GM18861 (cell line): Measurements from ENCODE around the gene ELAVL2.
"Not testable (repeated sequence)": the region's sequence is repeated elsewhere in the genome, so short reads cannot be mapped to it uniquely, and the experiment has no call there.

ENCODE experiments used
- ATAC-seq: cut with Tn5 transposase; IDR thresholded peaks from one replicate; pipeline ENCODE4 v1.9.1; 2021; ENCODE audit not compliant: unreplicated experiment

Gene ELAVL2

DNA sequence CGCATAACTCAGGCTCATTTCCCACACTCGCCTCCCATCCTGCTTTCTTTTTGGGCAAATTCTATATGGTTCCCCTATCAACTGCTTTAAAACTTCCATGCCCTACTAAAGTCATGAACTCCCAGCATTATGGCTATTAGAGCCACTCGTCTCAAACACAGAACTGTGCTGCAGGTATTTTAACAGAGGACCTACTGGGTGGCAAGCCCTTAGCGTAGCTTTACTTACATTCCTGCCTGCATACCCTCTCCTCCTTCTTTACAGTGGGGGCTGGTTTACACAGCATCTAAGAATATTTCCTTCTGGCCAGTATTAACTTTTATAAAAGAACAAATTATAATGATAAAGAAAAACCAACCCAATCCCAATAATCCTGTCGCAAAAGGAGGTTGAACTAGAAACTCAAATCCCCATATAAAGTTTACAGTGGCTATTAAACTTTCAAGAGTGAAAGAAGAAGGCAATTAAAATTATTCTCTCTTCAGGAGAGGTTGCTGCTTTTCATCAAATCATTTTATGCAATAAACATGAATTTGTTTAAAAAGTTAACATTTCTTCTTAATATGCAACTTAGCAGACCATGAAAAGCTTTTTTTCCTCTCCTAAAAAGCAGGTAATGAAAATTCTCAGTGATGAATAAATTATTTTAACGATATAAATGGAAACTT, 100.6 kb downstream of the ELAVL2 start:
- ATAC-seq = no peak

DNA sequence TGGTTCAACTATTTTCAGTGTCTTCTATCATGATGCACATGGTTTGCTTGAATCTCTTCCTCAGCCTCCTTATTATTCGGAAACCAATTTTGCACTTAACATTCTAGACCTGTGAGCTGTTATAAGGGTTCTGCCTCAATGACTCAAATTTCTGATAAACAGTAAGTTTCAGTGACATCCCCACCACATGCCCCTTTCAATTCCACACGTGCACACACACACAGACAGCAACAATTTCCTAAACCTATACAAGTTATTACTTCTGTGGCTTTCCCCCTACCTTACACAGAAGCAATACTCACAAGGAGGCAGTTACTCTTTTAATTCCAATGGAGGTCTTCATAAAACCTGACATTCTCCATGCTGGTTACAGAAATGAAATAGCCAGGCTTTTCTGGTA, 102.4 kb downstream of the ELAVL2 start:
- no peak for ATAC-seq

DNA sequence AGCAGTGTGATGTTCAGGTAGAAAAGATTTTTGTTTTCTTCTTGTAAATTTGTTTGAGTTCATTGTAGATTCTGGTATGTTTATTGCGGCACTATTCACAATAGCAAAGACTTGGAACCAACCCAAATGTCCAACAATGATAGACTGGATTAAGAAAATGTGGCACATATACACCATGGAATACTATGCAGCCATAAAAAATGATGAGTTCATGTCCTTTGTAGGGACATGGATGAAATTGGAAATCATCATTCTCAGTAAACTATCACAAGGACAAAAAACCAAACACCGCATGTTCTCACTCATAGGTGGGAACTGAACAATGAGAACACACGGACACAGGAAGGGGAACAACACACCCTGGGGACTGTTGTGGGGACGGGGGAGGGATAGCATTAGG, 103.0 kb downstream of the ELAVL2 start:
- not testable (repeated sequence) for ATAC-seq

DNA sequence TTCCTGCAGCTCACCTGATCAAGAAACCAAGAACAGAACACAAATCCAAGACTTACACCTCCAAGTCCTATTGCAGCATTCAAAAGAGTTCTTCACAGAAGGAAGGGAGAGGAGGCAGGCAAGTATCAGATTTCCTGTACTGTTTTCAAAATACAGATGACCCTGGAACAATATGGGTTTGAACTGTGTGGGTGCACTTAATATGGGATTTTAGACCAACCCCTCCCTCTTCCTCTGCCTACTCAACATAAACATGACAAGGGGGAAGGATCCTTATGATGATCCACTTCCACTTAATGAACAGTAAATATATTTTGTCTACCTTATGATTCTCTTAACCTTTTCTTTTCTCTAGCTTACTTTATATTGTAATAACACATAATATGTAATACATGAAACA, 104.6 kb downstream of the ELAVL2 start:
- ATAC-seq = no peak

DNA sequence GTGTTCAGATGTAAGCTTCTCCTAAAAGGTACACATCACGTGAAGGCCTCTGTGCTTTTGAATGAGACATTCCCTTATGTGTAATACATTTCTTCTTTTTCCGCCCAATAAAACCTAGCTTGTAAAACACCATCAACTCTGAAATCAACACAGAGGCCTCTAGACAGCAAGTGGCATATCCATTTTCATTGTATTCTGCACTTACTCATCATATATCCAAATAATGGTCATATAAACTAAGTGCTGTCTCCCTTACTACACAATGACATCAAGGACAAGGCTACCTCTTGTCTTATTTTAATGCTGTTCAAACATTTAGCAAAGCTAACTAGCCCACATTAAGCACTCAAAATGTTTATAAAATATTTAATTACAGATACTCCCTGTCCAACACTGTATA, 108.5 kb downstream of the ELAVL2 start:
- ATAC-seq = no peak

DNA sequence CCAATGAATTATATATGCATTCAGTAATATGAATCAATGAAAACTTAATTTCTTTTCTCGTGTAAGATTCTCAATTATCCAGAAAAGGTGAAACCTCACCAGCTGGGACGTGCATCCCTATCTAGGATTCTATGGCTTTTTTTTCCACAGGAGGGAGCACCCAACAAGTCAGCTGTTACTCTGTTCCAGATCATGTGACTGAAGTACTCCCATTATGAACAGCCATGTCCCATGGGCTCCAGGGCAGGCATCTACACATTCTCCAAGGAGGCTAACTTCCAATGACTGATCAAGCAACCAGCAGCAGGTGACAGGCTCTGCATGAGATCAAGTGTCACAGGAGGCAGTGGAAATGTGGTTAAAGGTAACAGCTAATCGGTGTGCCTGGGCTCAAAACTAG, 118.8 kb downstream of the ELAVL2 start:
- no peak for ATAC-seq

DNA sequence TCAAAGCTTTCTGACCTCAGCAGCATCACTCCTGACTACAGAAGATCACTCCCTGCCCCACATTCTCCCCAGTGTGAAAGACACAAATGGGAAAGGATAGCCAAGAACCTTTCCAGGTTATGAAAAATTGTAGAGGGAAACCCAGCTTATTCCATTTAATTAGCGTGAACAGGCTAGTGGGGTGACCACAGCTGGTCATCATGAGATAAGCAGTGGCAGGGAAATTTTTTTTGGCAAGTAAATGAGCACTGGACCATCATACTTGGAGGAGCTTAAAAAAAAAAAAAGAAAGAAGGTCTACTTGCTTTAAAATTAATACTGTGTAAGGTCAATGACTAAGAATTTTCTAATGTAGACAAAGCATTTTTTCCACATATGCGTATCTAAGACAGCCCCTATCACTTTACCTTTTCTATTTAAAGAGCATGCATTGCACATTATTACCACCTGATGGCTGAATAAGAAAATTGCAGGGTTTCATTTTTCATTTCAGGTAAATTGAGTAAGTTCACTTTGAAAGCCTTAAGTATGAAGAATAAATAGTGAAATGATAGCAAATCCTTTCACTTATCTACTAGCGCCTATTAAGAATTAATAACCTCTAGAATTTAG, 123.6 kb downstream of the ELAVL2 start:
- no peak for ATAC-seq

DNA sequence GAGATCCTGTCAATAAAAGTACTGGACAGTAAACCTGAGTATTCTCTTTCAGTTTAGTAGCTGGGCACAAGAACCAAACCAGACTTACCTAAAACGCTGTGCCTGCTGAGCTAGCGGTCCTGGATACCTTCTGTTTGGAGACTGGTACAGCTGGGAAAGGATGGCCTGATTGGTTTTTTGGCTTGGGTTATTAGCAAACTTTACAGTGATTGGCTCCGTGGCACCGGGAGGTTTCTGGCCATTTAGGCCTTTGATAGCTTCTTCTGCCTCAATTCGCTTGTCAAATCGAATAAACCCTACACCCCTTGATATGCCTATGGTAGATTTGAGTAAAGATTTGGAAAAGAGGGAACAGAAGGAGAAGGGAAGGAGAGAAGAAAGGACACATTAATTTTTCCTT, 124.7 kb downstream of the ELAVL2 start:
- no peak for ATAC-seq

DNA sequence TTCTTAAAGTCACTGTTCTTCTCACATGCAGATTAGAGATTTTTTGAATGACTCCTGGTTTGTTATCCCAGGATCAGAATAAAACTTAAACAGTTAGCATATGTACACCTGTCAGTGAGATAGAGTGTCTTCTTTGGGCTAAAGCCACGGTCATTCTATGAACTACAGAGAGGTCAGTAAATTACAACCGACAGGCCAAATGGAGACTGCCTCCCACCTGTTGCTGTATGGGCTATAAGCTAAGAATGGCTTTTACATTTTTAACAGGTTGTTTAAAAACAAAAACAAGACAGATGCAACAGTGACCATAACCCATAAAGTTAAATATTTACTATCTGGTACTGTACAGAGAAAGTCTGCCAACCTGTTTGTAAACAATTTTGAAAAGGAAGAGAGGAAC, 125.7 kb downstream of the ELAVL2 start:
- ATAC-seq = no peak

DNA sequence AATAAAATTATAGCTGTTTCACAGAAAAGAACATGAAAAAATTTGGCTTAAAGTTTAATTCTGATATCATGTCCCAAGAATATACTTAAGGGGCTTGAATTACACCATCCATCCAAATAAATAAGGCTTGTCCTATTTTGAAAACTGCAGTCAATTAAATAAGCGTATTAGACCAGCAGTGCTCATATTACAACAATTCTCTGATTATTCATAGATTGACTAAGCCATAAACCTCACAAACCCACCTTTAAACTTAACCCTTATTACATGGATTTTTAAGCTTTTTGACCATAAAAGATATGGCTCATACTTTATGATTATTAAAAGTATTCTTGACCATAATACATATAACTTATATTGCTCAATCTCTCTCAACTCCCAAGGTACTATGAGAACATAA, 127.9 kb downstream of the ELAVL2 start:
- no peak for ATAC-seq

DNA sequence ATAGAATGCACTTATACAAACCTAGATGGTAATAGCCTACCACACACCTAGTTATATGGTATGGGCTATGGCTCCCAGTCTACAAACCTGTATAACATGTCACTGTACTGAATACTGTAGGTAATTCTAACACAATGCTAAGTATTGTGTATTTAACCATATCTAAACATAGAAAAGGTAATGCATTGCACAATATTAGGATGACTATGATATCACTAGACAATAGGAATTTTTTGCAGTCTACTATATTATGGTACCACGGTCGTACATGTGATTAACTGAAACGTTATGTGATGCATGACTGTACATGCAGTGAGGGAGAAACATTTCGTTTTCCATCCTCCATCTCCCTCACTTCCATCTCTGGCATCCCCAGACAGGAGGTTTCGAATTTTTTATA, 130.5 kb downstream of the ELAVL2 start:
- no peak for ATAC-seq

DNA sequence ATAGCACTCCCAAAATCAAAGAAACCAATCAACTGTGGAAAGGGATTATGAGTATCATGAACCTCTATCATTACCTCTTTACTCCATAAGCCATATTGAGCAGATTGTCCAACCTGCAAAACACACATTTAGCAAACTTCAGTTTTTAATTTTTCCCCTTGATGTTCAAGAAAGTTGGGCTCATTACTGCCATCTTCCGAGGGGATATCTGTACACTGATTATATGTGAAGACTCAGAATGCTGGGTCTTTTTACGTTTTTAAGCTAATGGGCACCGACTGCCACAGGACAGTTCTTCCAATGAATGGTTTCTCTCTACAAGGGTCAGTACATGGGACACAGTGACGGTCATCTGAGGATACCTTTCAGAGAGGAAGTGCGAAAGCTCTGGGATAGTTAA, 132.7 kb downstream of the ELAVL2 start:
- ATAC-seq = no peak

DNA sequence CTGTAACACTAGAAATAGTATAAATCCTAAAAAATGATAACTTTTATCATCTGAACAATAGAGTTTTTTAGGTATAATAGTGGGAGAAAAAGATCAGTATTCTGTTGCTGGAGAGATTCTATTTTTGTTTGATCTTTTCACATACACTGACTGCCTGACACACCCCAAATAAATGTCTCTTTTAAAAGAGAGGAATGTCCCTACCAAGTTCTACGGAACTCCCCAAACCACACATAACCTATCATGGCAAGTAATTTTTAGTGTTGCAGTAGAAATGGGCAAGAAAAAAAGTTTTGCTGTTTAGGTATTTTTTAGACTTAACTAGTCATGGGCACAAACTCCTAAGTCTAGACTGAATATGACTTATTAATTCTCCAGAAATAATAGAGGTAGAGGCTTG, 139.1 kb downstream of the ELAVL2 start:
- no peak for ATAC-seq

DNA sequence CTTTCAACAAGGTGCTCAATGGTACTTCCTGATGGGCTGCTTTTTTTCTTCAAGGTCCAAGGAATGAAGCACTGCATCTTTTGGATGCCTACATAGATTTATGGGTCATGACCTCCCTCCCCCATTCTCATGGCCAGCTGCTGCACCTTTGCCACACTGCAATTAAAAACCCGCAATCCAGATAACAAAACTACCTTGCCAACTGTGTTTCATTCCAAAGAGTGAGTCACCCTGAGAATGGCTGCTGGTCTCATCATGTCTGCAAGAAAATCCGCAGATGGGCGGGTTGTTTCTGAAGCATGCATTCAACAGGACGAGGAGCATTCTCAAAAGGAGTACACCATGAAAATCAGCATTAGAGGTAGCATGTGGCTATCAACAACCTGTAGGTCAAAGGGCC, 139.8 kb downstream of the ELAVL2 start:
- no peak for ATAC-seq

DNA sequence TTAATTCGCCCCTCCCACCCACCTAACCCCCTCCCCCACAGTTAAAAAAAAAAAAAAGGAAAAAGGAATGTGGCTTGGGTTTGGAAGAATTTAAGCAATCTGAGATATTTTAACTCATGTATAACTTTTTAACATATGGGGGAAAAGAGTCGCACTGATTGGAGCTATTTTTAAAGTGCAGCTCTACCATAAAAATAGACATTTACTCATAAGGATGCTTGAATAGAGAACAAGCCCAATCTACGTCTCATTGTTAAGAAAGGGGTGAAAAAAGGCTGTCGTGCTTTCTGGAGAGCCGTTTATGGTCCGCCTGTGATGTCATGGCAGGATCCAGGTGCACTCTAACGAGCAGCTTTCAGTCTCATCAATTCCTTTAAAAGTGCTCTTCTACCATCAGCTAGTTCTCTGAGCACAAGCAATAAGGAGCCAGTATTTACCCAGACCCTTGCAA, 142.4 kb downstream of the ELAVL2 start:
- ATAC-seq = no peak

DNA sequence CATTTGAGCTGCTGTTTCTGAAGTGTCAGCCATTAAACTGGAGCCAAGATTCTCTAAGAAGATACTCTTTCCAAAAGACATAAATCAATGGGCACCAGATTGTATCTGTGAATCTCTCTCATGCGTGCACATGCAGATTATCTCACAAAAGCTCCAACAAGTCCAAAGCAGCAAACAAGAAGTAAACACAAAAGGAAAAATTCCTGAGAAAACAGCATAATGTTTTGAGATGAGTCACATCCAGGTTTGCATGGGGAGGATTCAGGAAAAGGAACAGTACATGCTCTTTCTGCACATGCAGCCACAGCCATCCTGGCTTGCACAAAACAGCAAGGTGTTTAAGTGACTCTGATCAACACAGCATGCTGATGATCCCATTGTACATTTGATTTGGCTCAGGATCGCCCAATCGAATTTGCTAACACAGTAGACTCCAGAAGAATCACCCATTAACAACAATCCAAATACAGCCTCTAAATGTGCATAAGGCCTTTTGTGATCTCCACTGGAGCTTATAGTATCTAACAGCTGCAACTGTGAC, 143.1 kb downstream of the ELAVL2 start:
- ATAC-seq = no peak

DNA sequence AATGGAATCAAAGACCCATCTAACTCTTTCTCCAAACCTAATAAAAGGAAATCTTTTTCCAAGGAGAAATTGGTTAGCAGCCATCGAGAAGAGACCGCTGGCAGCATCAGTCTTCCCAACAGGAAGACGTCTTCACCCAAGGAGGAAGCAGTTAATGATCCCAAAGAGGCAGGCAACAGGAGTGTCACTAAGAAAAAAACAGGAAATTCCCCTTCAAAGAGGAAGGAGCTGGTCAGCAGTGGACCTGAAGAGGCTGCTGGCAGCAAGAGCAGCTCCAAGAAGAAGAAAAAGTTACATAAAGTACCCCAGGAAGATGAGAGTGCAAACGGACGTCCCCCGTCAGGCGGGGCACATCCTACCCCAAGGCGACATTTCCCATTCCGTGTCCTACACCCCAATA, 143.7 kb downstream of the ELAVL2 start:
- no peak for ATAC-seq

DNA sequence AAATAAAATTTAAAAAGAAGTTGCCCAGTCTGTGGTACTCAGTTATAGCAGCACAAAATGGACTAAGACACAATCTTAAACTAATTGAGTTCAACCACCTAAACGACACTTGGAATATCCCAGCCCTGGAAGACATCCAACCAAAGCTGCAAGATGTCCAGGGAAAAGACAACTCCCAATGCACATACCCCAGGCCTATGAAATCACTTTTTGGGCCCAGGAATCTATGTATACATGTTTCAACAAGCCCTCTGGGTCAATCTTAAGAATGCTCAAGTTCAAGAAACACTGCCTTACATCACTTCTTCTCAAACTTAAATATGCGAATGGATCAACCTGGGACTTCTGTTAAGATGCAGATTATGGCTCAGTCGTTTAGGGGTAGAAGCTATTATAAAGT, 148.6 kb downstream of the ELAVL2 start:
- ATAC-seq = no peak

DNA sequence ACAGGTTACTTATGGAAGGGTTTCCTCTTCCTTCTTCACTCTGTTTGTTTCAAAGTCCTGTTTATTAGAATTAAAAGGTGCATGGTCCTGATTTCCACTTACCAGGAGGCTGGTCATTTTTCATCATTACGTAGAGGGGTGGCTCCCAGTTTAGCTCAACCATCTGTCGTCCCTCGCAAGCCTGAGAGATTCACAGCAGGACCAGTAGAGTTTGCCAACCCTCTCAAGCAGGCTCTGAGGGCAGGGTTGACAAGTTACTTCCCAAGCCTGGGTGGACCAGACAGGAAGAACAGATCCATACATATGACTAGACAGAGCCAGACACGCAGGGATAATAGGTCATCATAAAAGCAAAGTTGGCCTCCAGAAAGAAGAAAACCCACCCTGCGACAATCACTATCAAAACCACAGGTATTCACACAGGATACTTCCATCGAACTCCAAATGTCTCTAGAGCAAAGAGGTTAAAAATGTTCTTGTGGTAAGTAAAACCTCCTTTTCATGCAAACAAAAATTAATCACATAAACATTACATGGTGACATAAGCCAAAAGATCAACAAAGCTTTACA, 151.9 kb downstream of the ELAVL2 start:
- ATAC-seq = no peak

DNA sequence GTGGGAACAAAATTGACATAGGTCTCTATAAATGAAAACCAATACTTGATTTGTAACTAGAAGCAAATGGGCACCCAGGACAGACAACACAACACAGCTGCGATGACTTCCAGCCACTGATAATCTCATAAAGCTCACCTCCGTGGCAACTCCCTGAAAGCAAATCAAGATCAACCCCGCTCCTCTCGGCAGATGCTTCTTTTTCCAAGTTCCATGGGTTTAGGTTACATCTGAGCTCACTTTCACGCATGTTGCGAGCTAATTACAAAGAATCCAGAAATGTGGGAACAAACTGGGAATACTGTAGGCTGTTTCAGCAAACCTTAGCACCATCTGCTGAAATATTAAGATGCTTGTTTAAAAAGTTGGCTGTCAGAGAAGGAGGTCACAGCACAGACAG, 153.9 kb downstream of the ELAVL2 start:
- no peak for ATAC-seq

DNA sequence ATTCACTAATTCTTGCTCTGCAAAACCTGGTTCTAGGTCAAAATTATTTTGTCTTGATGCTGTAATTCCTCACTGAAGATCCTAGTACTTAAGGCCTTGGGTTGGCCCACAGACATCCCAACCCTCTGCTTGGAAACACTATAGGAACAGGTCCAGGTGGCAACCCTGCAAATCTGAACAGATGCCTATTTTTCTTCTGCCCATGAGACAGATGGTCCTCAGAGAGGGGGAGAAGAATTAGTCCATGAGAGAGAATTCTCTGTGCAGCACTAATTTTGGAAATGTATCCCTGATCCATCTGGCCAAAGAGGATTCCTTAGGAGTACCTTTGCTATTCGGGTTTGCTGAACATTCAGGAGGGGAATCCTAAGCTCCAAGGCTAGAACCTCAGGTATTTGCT, 156.3 kb downstream of the ELAVL2 start:
- ATAC-seq = no peak

DNA sequence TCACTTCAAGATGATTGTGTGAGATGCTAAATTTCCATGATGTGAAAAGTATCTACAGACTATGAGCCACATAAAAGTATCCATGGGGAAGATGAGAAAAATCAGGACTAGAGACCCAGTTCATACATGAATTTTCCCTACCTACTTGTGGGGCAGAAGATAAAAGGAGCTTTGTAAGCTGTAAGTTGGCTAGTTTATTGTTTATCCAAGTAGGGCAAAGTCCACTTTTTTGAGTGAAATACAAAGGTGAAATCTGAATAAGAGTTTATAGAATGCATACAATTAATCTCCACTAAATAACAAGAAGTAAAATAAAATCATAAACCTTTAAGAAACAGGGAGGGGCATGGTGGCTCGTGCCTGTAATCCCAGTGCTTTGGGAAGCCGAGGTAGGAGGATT, 160.4 kb downstream of the ELAVL2 start:
- no peak for ATAC-seq
